Measurements from ENCODE around the gene RERE. TPM values are rescaled to one million over a fixed set of nuclear protein-coding genes. Genes with fewer than 3 reads are reported as not detected.

Gene RERE
- total RNA-seq, 1 experiment from 2014 or later = 73.4 TPM

DNA sequence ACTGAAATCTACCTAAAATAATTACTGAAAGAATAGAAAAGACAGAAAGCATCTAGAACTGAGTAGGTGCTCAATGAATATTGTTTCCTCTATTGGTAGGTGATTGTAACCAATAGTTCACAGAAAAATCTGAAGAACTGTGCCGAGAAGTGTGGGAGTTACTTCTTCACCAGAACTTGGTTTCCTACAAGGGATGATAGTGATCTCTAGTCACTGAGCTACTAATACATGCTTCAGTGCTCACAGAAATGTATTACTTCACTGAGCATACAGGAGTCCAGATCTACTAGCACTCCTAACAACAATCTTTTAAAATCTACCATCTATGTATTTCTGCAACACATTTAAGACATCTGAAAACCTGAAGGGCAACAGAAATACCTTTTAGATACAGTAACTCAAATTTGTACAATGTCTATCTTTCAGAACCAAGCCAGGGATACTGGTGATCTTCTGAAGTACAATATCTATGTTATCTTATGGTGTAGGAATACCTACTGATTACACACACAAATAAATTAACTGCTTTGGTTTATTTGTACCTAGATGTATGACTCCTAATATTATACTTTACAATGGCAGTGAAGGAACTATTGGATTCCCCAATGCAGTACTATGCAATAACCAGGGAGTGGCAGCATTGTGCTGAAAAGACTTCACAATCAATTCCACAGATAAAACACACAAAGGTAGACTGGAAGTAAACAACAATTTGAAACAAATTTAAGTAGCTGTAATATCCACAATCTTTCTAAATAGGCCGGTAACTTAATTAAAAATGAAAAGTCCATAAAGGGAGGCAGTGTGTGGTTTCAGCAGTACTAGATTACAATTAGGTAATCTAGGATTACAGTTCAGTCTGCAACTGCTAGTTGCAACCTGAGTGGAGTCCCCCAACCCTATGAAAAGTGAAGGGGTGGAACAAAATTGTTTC lies 256.6 kb downstream of the RERE start:
- H4K20me1 ChIP-seq (ENCODE audit: insufficient read depth) = 0 out of 2 replicates have a peak, but pooled peaks cover 4% of the 10 kb centered on the region
- no peak overlapping the region for H2AFZ ChIP-seq
- no TSS peak for BruUV-seq (replicated peaks)
- no peaks in the 10 kb centered on the region for H3K9me2 ChIP-seq (ENCODE audit: insufficient read depth)
- DNase-seq = peak; percentile 5 to 43
- H3K4me3 ChIP-seq = no peak overlapping the region
- no peaks in the 10 kb centered on the region for H3K27me3 ChIP-seq (ENCODE audit: insufficient read depth, low read depth)
- H3F3A ChIP-seq (ENCODE audit: insufficient read depth, low read depth) = 0 out of 2 replicates have a peak, but pooled peaks cover 7% of the 10 kb centered on the region
- TF ChIP-seq EZH2 (IDR thresholded peaks at IDR 0.05; ENCODE audit: low read depth) (no peak), CTCF (conservative IDR thresholded peaks at IDR 0.05) (peak; percentile 86)
- no peaks in the 10 kb centered on the region for H3K36me3 ChIP-seq (ENCODE audit: low read depth)
- no peaks in the 10 kb centered on the region for H3K9me3 ChIP-seq (ENCODE audit: insufficient read depth, low read depth)
- H3K27ac ChIP-seq = no peak overlapping the region
- peaks cover 13% of the 10 kb centered on the region for H3K4me1 ChIP-seq (replicated peaks; ENCODE audit: insufficient read depth)
- ChIA-PET CTCF (interaction anchor here (1.4 to 2.2 kb wide), 3 partner anchors 142 to 288 kb away, joined by 6 to 16 read pairs (median 13); no protein-coding TSS in a partner anchor), POLR2A (ENCODE audit: unreplicated experiment) (interaction anchor here (0.6 kb wide), 2 partner anchors 298 to 383 kb away, joined by 3 to 7 read pairs; no protein-coding TSS in a partner anchor)
- 0 out of 2 replicates have a peak, but pooled peaks cover 7% of the 10 kb centered on the region for H3K79me2 ChIP-seq (ENCODE audit: low read depth)
- intact Hi-C loops (cut with micrococcal nuclease; ENCODE audit: unreplicated experiment) = loop anchor here (1.0 to 5.0 kb wide), 4 partner anchors 141 to 426 kb away; no protein-coding TSS in a partner anchor
- H3K4me2 ChIP-seq = no peak overlapping the region

- H3K9me2 ChIP-seq (ENCODE audit: insufficient read depth) = no peaks in the 10 kb centered on the region
- 0 out of 2 replicates have a peak, but pooled peaks cover 7% of the 10 kb centered on the region for H3F3A ChIP-seq (ENCODE audit: insufficient read depth, low read depth)
- H3K27ac ChIP-seq = no peak overlapping the region
- intact Hi-C loops (cut with micrococcal nuclease; ENCODE audit: unreplicated experiment) = loop anchor here (5.0 kb wide), 1 partner anchor 427 kb away; no protein-coding TSS in a partner anchor
- no peak overlapping the region for H2AFZ ChIP-seq
- peaks cover 13% of the 10 kb centered on the region for H3K4me1 ChIP-seq (replicated peaks; ENCODE audit: insufficient read depth)
- H3K27me3 ChIP-seq (ENCODE audit: insufficient read depth, low read depth) = no peaks in the 10 kb centered on the region
- no peak for DNase-seq
- no peaks in the 10 kb centered on the region for H3K36me3 ChIP-seq (ENCODE audit: low read depth)
- BruUV-seq (replicated peaks) = no TSS peak
- H3K4me3 ChIP-seq = no peak overlapping the region
- 0 out of 2 replicates have a peak, but pooled peaks cover 4% of the 10 kb centered on the region for H4K20me1 ChIP-seq (ENCODE audit: insufficient read depth)
- no peaks in the 10 kb centered on the region for H3K9me3 ChIP-seq (ENCODE audit: insufficient read depth, low read depth)
- ChIA-PET POLR2A (ENCODE audit: unreplicated experiment) (no interaction called here), CTCF (interaction anchor here (0.6 to 2.2 kb wide), 3 partner anchors 9 to 289 kb away, joined by 8 to 16 read pairs (median 13); no protein-coding TSS in a partner anchor)
- 0 out of 2 replicates have a peak, but pooled peaks cover 7% of the 10 kb centered on the region for H3K79me2 ChIP-seq (ENCODE audit: low read depth)
- no peak overlapping the region for H3K4me2 ChIP-seq
- no peak for TF ChIP-seq EZH2 (IDR thresholded peaks at IDR 0.05; ENCODE audit: low read depth)
- TF ChIP-seq CTCF (conservative IDR thresholded peaks at IDR 0.05) = no peak
Observed at GRCh38 chr1:8560035-8560434, 257.4 kb downstream of the RERE start.

GRCh38 chr1:8555582-8555981 lies 261.9 kb downstream of the RERE start:
- Histone ChIP-seq H3K79me2 (ENCODE audit: low read depth) (0 out of 2 replicates have a peak, but pooled peaks cover 7% of the 10 kb centered on the region), H3K4me3 (no peak overlapping the region), H2AFZ (no peak overlapping the region), H3K4me2 (no peak overlapping the region), H3K4me1 (replicated peaks; ENCODE audit: insufficient read depth) (no peaks in the 10 kb centered on the region), H3K36me3 (ENCODE audit: low read depth) (no peaks in the 10 kb centered on the region), H3K9me2 (ENCODE audit: insufficient read depth) (no peaks in the 10 kb centered on the region), H3K9me3 (ENCODE audit: insufficient read depth, low read depth) (no peaks in the 10 kb centered on the region), H3K27me3 (ENCODE audit: insufficient read depth, low read depth) (no peaks in the 10 kb centered on the region), H4K20me1 (ENCODE audit: insufficient read depth) (no peaks in the 10 kb centered on the region), H3F3A (ENCODE audit: insufficient read depth, low read depth) (no peaks in the 10 kb centered on the region), H3K27ac (no peak overlapping the region)
- no TSS peak for BruUV-seq (replicated peaks)
- no peak for DNase-seq
- POLR2A ChIA-PET (ENCODE audit: unreplicated experiment) = no interaction called here
- intact Hi-C loops (cut with micrococcal nuclease; ENCODE audit: unreplicated experiment) = no loop called here
- TF ChIP-seq CTCF (conservative IDR thresholded peaks at IDR 0.05) (no peak), EZH2 (IDR thresholded peaks at IDR 0.05; ENCODE audit: low read depth) (no peak)
- CTCF ChIA-PET = no interaction called here

Data from PC-9 (cell line).